ENCODE measurements around the gene WWOX.

DNA sequence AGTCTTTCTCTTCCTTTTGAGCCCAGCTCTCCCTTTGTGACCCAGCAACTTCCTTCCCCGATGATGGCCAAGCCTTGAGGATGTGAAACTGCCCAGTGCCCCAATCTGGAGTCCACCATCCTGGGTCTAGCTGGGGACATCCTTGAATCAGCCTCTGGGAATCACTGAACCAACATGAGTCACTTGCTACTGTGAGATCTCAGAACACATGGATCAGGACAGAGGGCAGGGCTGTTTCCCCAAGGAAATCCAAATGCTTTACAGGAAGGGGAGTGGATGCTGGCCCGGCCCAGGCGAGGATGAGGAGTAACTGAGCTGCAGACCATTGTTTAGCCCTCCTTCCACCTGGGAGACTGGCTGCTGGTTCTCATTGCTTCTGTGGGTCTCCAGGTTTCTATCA, 547.6 kb downstream of the WWOX start:
- TF ChIP-seq ZNF546 (CRISPR knock-in tag; conservative IDR thresholded peaks at IDR 0.05) (no peak), ZNF121 (CRISPR knock-in tag; IDR thresholded peaks at IDR 0.05) (no peak), NR3C1 (CRISPR knock-in tag; IDR thresholded peaks at IDR 0.05) (no peak), ATF7 (IDR thresholded peaks at IDR 0.05) (no peak), ATF7 (CRISPR knock-in tag; IDR thresholded peaks at IDR 0.05) (no peak), BHLHE40 (IDR thresholded peaks at IDR 0.05; ENCODE audit: low read length) (no peak), ZBTB20 (CRISPR knock-in tag; IDR thresholded peaks at IDR 0.05; ENCODE audit: borderline replicate concordance, low read depth) (no peak), RAD21 (CRISPR knock-in tag; IDR thresholded peaks at IDR 0.05) (no peak), CEBPB (IDR thresholded peaks at IDR 0.05; ENCODE audit: borderline replicate concordance, low read depth, low read length) (no peak), ZNF777 (CRISPR knock-in tag; IDR thresholded peaks at IDR 0.05) (no peak), HOXA9 (CRISPR knock-in tag; IDR thresholded peaks at IDR 0.05; ENCODE audit: borderline replicate concordance) (no peak), POLR2A (IDR thresholded peaks at IDR 0.05; ENCODE audit: insufficient read depth in 1 of 2, low read depth in 2 of 2, low read length in 2 of 2) (no peak)
- TF ChIP-seq, protein P1, sequence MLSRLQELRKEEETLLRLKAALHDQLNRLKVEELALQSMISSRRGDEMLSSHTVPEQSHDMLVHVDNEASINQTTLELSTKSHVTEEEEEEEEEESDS (CRISPR knock-in tag; IDR thresholded peaks at IDR 0.05; ENCODE audit: borderline replicate concordance), result no peak
- TF ChIP-seq, protein P2, sequence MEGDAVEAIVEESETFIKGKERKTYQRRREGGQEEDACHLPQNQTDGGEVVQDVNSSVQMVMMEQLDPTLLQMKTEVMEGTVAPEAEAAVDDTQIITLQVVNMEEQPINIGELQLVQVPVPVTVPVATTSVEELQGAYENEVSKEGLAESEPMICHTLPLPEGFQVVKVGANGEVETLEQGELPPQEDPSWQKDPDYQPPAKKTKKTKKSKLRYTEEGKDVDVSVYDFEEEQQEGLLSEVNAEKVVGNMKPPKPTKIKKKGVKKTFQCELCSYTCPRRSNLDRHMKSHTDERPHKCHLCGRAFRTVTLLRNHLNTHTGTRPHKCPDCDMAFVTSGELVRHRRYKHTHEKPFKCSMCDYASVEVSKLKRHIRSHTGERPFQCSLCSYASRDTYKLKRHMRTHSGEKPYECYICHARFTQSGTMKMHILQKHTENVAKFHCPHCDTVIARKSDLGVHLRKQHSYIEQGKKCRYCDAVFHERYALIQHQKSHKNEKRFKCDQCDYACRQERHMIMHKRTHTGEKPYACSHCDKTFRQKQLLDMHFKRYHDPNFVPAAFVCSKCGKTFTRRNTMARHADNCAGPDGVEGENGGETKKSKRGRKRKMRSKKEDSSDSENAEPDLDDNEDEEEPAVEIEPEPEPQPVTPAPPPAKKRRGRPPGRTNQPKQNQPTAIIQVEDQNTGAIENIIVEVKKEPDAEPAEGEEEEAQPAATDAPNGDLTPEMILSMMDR (CRISPR knock-in tag; IDR thresholded peaks at IDR 0.05), result no peak
- TF ChIP-seq, protein P3, sequence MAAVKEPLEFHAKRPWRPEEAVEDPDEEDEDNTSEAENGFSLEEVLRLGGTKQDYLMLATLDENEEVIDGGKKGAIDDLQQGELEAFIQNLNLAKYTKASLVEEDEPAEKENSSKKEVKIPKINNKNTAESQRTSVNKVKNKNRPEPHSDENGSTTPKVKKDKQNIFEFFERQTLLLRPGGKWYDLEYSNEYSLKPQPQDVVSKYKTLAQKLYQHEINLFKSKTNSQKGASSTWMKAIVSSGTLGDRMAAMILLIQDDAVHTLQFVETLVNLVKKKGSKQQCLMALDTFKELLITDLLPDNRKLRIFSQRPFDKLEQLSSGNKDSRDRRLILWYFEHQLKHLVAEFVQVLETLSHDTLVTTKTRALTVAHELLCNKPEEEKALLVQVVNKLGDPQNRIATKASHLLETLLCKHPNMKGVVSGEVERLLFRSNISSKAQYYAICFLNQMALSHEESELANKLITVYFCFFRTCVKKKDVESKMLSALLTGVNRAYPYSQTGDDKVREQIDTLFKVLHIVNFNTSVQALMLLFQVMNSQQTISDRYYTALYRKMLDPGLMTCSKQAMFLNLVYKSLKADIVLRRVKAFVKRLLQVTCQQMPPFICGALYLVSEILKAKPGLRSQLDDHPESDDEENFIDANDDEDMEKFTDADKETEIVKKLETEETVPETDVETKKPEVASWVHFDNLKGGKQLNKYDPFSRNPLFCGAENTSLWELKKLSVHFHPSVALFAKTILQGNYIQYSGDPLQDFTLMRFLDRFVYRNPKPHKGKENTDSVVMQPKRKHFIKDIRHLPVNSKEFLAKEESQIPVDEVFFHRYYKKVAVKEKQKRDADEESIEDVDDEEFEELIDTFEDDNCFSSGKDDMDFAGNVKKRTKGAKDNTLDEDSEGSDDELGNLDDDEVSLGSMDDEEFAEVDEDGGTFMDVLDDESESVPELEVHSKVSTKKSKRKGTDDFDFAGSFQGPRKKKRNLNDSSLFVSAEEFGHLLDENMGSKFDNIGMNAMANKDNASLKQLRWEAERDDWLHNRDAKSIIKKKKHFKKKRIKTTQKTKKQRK (IDR thresholded peaks at IDR 0.05; ENCODE audit: low read length), result no peak
